COLO829 (cell line): Measurements from ENCODE around the gene SLC16A5.
"Not testable (repeated sequence)": the region's sequence is repeated elsewhere in the genome, so short reads cannot be mapped to it uniquely, and the experiment has no call there.

Experiments
- DNase-seq: peaks from one replicate; pipeline ENCODE4 v3.0.0; 2012; ENCODE audit warnings: low spot score

Gene SLC16A5

DNA sequence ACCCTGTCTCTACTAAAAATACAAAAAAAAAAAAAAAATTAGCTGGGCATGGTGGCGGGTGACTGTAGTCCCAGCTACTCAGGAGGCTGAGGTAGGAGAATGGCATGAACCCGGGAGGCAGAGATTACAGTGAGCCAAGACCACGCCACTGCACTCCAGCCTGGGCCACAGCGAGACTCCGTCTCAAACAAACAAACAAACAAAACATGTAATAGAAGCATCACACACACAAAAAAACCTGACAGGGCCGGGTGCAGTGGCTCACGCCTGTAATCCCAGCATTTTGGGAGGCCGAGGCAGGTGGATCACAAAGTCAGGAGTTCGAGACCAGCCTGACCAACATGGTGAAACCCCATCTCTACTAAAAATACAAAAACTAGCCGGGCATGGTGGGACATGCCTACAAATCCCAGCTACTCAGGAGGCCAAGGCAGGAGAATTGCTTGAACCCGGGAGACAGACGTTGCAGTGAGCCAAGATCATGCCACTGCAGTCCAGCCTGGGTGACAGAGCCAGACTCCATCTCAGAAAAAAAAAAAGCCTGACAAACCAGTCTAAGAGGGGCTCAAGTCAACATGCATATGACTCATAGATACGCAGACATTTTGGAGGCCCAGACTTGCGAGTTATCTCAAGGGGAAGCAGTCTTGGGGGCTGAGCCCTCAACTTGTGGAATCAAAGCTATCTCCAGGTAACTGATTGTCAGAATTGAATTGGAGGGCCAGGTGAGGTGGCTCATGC is 46.0 kb downstream of the SLC16A5 start:
- DNase-seq: not testable (repeated sequence)

GRCh38 chr17:75135452-75135851 is 47.7 kb downstream of the SLC16A5 start:
- DNase-seq: no peak

- no peak for DNase-seq
Measured at GRCh38 chr17:75135946-75136345, 48.2 kb downstream of the SLC16A5 start.

DNA sequence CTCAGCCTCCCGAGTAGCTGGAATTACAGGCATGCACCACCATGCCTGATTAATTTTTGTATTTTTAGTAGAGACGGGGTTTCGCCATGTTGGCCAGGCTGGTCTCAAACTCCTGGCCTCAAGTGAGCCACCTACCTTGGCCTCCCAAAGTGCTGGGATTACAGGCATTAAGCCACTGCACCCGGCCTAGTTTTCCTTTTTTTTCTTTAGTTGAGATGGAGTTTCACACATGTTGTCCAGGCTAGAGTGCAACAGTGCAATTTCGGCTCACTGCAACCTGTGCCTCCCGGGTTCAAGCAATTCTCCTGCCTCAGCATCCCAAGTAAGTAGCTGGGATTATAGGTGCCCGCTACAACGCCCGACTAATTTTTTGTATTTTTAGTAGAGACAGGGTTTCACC is 50.0 kb downstream of the SLC16A5 start:
- DNase-seq: not testable (repeated sequence)

DNA sequence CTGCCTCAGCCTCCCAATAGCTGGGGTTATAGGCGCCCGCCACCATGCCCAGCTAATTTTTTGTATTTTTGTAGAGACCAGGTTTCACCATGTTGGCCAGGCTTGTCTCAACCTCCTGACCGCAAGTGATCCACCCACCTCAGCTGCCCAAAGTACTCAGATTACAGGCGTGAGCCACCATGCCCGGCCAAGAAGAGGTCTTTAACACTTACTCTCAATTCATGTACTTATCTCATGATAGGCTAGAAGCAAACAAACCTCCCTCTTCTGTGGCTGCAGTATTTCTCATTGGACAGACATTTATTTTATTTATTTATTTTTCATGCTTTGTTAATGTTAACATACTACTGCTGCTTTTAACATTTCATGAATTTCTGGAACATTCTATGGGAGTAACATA is 50.8 kb downstream of the SLC16A5 start:
- DNase-seq: no peak

DNA sequence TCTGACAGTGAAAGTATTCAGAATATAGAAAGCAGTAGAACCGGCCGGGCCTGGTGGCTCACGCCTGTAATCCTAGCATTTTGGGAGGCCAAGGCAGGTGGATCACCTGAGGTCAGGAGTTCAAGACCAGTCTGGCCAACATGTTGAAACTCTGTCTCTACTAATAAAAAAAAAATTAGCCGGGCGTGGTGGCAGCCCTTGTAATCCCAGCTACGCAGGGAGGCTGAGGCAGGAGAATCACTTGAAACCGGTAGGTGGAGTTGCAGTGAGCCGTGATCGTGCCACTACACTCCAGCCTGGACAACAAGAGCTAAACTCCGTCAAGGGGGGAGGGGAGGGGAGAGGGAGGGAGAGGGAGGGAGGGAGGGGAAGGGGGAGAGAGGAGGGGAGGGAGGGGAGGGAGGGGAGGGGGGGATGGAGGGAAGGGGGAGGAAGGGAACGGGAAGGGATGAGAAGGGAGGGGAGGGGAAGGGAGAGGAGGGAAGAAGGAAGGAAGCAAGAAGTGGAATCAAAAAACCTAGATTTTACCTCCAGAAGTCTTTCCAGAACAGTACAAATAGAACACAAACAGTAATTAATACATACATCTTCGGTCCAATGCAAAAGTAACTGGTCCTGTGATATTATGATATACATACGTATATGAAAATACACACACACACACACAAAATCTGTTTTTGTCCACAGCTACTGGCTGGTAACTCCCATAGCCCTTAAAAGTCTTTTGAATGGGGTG is 54.6 kb downstream of the SLC16A5 start:
- DNase-seq: no peak

GRCh38 chr17:75144816-75145512 is 57.2 kb downstream of the SLC16A5 start:
- DNase-seq: no peak

GRCh38 chr17:75146592-75146991 is 58.8 kb downstream of the SLC16A5 start:
- DNase-seq: no peak

DNA sequence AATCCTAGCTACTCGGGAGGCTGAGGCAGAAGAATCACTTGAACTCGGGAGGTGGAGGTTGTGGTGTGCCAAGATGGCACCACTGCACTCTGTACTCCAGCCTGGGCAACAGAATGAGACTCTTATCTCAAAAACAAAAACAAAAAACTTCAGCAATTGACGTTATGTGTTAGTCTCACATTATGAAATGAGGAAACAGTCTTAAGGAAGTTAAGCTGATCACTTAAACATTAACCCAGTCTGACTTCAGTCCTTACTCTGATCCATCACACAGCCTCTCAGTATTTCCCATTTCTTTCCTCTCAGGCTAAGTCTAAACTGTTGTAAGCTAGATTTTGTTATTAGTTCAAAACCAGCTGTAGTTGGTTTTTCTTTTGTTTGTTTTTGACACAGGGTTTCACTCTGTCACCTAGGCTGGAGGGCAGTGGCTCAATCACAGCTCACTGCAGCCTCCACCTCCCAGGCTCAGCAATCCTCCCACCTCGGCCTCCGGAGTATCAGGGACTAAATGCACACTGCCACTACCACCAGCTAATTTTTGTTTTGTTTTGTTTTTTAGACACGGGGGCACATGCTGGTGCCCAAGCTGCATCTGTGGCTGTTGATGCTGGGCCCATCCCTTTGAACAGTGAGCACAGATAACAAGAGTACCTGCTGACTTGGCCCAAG is 60.3 kb downstream of the SLC16A5 start:
- DNase-seq: no peak

GRCh38 chr17:75151930-75152329 is 64.2 kb downstream of the SLC16A5 start:
- DNase-seq: no peak

GRCh38 chr17:75152523-75152921 is 64.8 kb downstream of the SLC16A5 start:
- DNase-seq: no peak

DNA sequence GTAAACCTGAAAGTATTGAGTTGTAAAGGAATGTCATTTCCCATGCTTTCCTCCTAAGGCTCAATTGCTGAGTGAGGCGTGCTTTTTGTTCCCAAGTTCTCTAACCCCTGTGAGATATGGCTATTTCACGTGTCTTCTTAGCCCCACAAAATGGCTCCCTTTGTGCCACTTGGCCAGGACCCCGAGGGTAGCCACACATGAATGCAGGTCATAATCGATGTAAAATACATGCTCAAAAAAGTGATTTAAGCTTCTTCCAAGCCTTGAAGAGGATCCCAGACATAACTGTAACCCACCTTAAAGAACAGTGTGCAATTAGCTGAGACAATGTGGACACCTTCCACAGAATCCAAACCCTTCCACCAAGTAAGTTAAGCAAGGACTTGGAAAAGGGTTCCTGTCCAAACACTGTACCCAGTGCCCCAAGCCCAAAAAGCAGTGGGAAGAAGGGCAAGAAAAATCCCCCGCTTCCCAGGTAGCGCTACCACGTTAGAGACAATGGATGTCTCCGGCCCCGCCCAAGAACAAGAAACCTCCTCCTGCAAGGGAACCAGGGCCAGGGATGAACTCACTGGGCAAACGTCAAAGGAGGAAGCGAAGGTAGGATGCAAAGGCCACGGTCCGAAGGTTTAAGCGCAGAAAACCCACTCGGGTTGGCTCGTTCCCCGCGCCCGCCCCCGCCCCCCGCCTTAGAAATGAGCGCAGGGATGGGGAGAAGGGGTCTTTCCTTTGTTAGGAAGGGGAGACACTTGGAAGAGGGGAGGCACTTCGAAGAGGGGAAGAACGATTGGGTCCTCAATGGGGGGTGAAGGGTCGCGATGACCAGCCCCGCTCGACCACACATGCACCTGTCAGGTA is 65.4 kb downstream of the SLC16A5 start:
- no peak for DNase-seq

DNA sequence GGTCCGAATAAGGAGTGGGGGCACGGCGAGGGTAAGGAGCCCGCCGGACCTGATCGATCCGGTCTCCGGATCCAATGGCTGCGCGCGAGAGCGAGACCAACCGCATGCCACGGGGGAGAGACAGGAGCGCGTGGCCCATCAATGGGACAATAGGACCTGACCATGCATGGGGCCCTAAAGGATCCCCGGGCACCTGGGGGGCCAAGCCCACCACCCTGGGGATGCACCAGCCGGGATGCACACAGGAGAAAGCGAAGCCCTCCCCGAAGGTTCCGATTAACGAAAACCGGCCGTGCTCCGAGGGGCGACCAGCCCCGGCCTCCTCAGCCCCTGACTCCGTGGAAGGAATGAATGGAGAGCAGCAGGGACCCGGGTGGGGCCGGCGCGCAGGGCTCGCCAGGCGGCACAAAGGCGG is 66.0 kb downstream of the SLC16A5 start:
- DNase-seq: no peak

DNA sequence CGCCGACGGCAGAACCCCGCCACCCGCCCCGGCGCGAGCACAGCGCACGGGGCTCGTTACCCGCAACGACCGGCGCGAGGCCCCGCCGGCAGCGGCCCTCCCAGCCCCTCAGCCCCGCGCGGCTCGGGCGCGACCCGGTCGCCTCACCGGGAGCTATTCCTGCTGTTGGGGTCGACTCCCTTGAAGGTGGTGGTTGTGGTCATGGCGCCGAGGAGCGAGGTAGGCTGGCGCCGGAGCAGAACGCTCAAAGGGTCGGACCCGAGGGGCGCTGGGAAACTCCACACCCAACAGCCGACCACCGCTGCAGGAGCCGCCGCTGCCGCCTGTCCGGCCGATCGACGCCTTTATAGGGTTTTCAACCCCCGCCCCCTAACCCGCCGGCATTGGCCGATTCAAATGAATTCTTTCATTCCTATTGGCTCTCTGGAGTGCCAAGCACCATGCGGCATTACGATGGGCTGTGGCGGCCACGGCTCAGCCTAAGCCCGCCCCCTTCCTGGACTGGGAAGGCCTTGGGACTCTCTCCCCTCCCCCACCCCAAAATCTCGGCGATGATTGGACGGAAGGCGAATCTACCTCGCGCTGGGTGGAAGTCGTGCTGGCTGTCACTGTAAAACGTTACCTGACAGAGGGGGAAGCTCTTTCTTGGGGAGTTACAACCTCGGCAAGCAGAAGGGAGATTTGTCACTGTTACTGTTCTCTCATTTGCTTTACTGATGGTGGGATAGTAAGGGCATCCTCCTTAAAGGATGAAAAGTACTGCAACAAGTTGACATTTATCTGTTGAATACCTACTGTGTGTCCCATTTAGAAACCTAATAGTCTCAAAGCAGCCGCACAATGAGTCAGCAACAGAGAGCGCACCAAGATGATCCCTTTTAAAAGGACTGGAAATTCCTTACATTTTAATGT is 66.7 kb downstream of the SLC16A5 start, which contains the start of gene JPT1:
JPT1 (minus strand) TSS at position 318 of the 912 bp plus-strand sequence; CDS start at position 203, 115 bp downstream.
- DNase-seq: peak; percentile 98

DNA sequence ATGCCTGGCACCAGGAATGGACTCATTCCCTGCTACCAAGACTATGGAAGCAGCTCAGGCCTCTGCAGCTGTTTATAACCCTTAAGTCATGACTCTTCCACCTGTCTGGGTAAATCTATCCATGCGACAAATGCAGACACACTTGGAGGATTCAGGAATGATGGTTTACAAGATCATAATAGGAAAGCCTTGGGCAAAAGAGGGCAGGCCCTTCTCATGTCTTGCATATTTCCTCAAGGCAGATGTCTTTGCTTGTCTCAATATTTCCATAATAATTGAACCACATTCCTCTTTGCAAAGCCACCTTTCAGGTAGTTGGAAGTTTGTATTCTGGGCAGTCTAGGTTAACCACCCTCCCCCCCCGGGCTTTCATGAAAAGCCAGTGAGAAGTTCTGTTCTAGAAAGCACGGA is 67.4 kb downstream of the SLC16A5 start:
- no peak for DNase-seq
